Stimulated activated effector memory CD8-positive, alpha-beta T cell treated with anti-CD3 and anti-CD28 coated beads, Interleukin-12 subunit alpha, Interleukin-12 subunit beta, amount 100 ng/mL, for 72 hours (primary cell): ENCODE measurements around the gene TMEM132C.

Experiments used
- ATAC-seq: fragments of 150-1000 bp; cut with Tn5 transposase; 2 replicates; pipeline ENCODE4 v1.10.0; 2021
- DNase-seq, 2 donors: peaks; one replicate each; pipeline ENCODE4 v3.0.0; 2021 to 2022; ENCODE audit warnings: low spot score in 2 of 2
- H3K27ac Mint-ChIP-seq: one replicate; pipeline ENCODE4 v1.8.0; 2022; ENCODE audit warnings: mild to moderate bottlenecking, mixed read lengths
- H3K36me3 Mint-ChIP-seq: one replicate; pipeline ENCODE4 v1.8.0; 2022; ENCODE audit warnings: mild to moderate bottlenecking, mixed read lengths
- H3K4me1 Mint-ChIP-seq: one replicate; pipeline ENCODE4 v1.8.0; 2022; ENCODE audit warnings: mixed read lengths
- H3K4me3 Mint-ChIP-seq: one replicate; pipeline ENCODE4 v1.8.0; 2022; ENCODE audit warnings: mild to moderate bottlenecking, mixed read lengths
- H3K9me3 Mint-ChIP-seq: one replicate; pipeline ENCODE4 v1.8.0; 2022; ENCODE audit warnings: mixed read lengths

TMEM132C gene

DNA sequence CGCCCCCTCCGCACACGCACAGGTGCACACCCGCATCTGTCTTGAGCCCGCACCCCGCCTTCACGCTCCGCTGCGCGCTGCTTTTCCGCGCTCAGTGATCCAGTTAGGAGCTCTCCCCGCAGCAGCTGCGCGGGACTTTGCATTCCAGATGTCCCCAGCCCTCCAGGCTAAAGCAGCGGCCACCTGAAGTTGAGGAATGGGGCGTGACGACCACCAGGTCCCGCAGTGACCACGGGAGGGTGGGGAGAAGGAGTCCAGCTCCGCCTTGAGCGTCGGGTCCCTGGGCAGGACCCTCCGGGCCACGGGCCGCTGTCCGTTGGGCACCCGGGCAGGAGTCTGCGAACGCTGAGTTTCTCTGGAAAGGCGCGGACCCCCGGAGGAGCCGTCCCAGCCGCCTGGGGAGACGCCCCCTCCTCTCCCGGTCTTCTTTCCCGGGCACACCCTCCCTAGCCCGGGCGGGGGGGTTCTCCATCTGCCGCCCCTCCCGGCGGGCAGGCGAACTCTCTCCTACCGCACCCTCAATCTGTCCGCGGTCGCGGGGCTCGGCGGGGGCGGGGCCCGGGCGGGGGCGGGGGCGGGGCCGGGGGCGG lies 334 bp upstream of the TMEM132C start:
- H3K36me3 Mint-ChIP-seq, result no peaks in the 10 kb centered on the region
- H3K4me1 Mint-ChIP-seq, result no peaks in the 10 kb centered on the region
- no peak overlapping the region for H3K4me3 Mint-ChIP-seq
- DNase-seq (no peak), ATAC-seq (no peak)
- H3K9me3 Mint-ChIP-seq, result no peaks in the 10 kb centered on the region
- no peak overlapping the region for H3K27ac Mint-ChIP-seq

DNA sequence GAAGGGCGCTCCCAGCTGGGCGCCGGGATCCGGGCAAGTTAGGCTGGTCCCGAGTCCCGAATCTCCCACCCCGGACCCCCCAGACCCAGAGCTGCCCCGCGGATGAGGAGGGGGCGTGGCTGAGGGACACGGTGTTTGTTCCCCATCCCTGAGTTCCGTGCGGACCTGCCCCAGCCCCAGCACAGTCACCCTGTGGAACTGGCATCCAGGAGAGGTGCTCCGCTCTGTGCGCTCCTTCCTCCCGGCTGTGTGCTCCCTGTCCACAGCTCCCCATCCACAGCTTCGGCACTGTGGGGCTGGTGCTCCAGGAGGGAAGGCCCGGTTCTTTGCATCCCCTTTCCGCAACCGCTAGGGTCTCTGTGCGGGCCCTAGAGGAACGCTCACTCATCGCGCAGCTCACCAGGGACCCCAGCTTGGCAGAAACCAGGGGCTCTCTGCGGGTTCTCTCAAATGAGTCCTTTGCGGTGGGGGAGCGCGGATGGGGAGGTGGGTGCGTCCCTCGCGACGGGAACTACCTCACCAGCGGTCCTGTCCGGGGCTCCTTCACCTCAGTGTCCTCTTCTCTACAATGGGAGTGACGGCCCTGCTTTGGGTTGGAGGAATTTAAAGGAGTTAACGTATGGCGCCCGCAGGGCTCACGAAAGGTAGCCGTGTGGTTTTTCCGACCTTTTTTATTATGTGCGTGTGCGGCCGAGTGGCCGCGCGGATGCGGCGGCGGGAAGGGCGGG lies 845 bp downstream of the TMEM132C start:
- DNase-seq (no peak), ATAC-seq (no peak)
- Mint-ChIP-seq H3K36me3 (no peaks in the 10 kb centered on the region), H3K9me3 (peaks cover 2% of the 10 kb centered on the region), H3K4me1 (no peaks in the 10 kb centered on the region), H3K4me3 (no peak overlapping the region), H3K27ac (no peak overlapping the region)

GRCh38 chr12:128268379-128268995 lies 1.5 kb downstream of the TMEM132C start:
- Mint-ChIP-seq H3K9me3 (peaks cover 8% of the 10 kb centered on the region), H3K36me3 (no peaks in the 10 kb centered on the region), H3K4me1 (no peaks in the 10 kb centered on the region), H3K4me3 (no peak overlapping the region), H3K27ac (no peak overlapping the region)
- ATAC-seq (no peak), DNase-seq (no peak)

DNA sequence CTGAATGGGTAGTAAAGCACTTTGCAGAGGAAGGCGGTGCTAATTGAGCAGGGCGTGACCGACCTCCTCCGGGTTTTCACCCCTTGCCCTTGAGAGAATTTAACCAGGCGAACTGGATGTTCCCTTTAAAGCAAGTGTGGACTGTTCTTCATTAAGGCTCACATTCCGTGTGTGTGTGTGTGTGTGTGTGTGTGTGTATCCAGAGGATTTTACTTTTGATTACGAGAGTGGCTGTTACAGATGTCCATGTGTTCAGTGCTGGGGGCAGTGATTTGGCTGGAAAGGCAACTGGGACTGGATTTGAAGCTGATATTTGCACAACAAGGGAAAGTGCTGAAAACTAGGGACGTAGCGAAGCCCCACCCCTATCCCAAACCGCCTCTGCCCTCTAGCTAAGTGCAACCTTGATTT lies 2.2 kb downstream of the TMEM132C start:
- Mint-ChIP-seq H3K4me3 (no peak overlapping the region), H3K27ac (no peak overlapping the region), H3K9me3 (peaks cover 9% of the 10 kb centered on the region), H3K4me1 (no peaks in the 10 kb centered on the region), H3K36me3 (no peaks in the 10 kb centered on the region)
- DNase-seq (no peak), ATAC-seq (no peak)

GRCh38 chr12:128276471-128276870 lies 9.5 kb downstream of the TMEM132C start:
- no peak for DNase-seq
- Mint-ChIP-seq H3K4me3 (no peak overlapping the region), H3K36me3 (no peaks in the 10 kb centered on the region), H3K27ac (no peak overlapping the region), H3K4me1 (no peaks in the 10 kb centered on the region), H3K9me3 (peaks cover 15% of the 10 kb centered on the region)
- ATAC-seq, result no peak

DNA sequence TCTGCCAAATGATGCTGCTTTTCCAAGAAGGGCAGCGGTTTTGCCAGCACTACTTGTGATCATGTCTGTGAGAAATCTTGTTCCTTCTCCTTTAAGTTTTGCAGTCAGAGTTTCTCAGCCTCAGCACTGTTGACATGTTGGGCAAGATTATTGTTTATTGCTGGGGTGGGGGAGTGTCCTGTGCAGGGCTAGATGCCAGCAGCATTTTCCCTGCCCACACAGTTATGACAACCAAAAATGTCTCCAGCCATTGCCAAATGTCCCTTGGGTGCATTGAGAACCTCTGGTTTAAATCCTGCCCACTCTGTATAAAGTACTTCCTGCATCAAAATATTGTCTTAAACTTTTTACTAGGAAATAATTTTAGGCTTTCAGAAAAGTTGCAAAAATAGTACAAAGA lies 20.0 kb downstream of the TMEM132C start:
- no peak overlapping the region for H3K27ac Mint-ChIP-seq
- H3K36me3 Mint-ChIP-seq, result no peaks in the 10 kb centered on the region
- H3K4me1 Mint-ChIP-seq, result no peaks in the 10 kb centered on the region
- H3K4me3 Mint-ChIP-seq, result no peak overlapping the region
- no peak for ATAC-seq
- peaks cover 5% of the 10 kb centered on the region for H3K9me3 Mint-ChIP-seq
- DNase-seq, result no peak

DNA sequence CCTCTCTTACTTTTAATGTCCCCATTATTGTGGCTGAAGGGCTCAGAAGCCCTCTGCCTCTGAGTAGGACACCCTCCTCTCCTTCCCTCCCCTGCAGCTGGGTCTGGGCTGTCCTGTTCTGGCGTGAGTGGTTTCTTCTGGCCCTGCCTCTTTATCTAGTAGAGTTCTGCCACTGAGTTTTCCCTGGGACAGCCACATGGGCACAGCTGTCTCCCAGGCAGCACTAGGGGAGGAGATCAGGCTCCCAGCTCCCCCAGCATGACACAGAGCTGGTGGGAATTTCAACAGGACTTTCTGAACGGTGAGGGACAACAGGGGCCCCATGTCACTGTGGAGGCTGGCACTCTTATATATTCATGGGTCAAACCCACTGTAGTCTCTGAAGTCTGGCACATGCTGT lies 21.4 kb downstream of the TMEM132C start:
- ATAC-seq (no peak), DNase-seq (no peak)
- peaks cover 4% of the 10 kb centered on the region for H3K9me3 Mint-ChIP-seq
- H3K4me1 Mint-ChIP-seq, result no peaks in the 10 kb centered on the region
- no peak overlapping the region for H3K27ac Mint-ChIP-seq
- no peaks in the 10 kb centered on the region for H3K36me3 Mint-ChIP-seq
- no peak overlapping the region for H3K4me3 Mint-ChIP-seq

DNA sequence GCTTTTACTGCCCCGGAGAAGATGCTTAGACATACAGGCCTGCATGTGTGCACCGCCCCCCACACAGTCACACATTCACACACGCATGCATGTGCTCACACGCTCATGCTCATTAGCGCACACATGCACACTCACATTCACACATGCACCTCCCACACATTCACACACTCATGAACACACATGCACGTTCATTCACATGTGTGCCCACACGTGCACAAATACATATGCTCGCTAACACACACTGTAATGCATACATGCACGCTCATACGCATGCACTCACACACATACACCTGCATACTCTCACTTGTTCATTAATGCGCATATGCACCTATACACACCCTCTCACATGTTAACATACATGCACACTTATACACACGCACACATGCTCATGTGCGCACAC lies 21.9 kb downstream of the TMEM132C start:
- no peaks in the 10 kb centered on the region for H3K9me3 Mint-ChIP-seq
- ATAC-seq (no peak), DNase-seq (no peak)
- no peak overlapping the region for H3K4me3 Mint-ChIP-seq
- no peak overlapping the region for H3K27ac Mint-ChIP-seq
- no peaks in the 10 kb centered on the region for H3K4me1 Mint-ChIP-seq
- no peaks in the 10 kb centered on the region for H3K36me3 Mint-ChIP-seq

DNA sequence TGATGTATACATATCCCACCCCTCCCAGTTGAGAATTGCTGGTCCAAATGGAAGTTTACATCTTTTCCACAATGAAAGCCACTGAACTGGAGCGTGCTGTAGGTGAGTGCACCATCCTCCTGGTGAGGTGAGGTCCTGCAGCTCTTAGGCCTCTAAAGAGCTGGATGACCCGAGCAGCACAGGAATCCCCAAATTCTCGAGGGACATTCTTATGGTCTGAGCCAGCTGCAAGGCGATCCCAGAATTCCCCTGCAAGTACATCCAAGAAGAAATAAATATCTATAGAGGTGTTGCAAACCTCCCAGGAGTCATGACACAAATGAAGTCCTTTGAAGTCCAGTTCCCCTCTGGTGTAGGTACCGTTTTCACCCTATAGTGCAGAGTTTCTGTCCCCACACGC lies 24.0 kb downstream of the TMEM132C start:
- H3K27ac Mint-ChIP-seq, result no peak overlapping the region
- no peaks in the 10 kb centered on the region for H3K9me3 Mint-ChIP-seq
- no peaks in the 10 kb centered on the region for H3K4me1 Mint-ChIP-seq
- no peak overlapping the region for H3K4me3 Mint-ChIP-seq
- no peaks in the 10 kb centered on the region for H3K36me3 Mint-ChIP-seq
- no peak for DNase-seq
- no peak for ATAC-seq

GRCh38 chr12:128298091-128298748 lies 31.2 kb downstream of the TMEM132C start:
- Mint-ChIP-seq H3K4me3 (no peak overlapping the region), H3K9me3 (peaks cover 2% of the 10 kb centered on the region), H3K4me1 (no peaks in the 10 kb centered on the region), H3K27ac (no peak overlapping the region), H3K36me3 (no peaks in the 10 kb centered on the region)
- peak; percentile 44 for ATAC-seq
- no peak for DNase-seq

GRCh38 chr12:128305336-128305892 lies 38.4 kb downstream of the TMEM132C start:
- ATAC-seq, result no peak
- H3K4me1 Mint-ChIP-seq, result no peaks in the 10 kb centered on the region
- peaks cover 8% of the 10 kb centered on the region for H3K9me3 Mint-ChIP-seq
- DNase-seq, result no peak
- no peak overlapping the region for H3K4me3 Mint-ChIP-seq
- H3K36me3 Mint-ChIP-seq, result no peaks in the 10 kb centered on the region
- no peak overlapping the region for H3K27ac Mint-ChIP-seq

- Mint-ChIP-seq H3K27ac (no peak overlapping the region), H3K4me1 (no peaks in the 10 kb centered on the region), H3K9me3 (peaks cover 5% of the 10 kb centered on the region), H3K4me3 (no peak overlapping the region), H3K36me3 (no peaks in the 10 kb centered on the region)
- no peak for ATAC-seq
- DNase-seq, result no peak
These were observed 40.8 kb downstream of the TMEM132C start for GRCh38 chr12:128307791-128308190.

DNA sequence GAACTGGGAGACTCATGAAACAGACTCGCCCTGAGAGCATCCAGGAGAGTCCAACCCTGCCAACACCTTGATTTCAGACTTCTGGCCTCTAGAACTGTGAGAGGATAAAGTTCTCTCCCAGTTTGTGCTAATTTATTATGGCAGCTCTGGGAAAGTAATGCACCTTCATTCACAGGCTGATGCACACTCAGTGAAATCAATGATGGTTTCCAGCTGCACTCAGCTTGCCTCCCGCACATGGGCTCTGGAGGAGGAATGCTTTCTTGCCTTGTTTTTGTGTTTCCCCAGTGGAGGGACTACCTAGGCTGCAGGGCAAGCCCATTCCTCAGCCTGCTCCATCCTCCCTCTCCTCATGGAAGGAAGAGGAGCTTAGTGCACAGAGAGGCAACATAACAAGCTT lies 45.7 kb downstream of the TMEM132C start:
- Mint-ChIP-seq H3K27ac (no peak overlapping the region), H3K36me3 (no peaks in the 10 kb centered on the region), H3K4me1 (no peaks in the 10 kb centered on the region), H3K9me3 (peaks cover 6% of the 10 kb centered on the region), H3K4me3 (no peak overlapping the region)
- no peak for ATAC-seq
- no peak for DNase-seq

DNA sequence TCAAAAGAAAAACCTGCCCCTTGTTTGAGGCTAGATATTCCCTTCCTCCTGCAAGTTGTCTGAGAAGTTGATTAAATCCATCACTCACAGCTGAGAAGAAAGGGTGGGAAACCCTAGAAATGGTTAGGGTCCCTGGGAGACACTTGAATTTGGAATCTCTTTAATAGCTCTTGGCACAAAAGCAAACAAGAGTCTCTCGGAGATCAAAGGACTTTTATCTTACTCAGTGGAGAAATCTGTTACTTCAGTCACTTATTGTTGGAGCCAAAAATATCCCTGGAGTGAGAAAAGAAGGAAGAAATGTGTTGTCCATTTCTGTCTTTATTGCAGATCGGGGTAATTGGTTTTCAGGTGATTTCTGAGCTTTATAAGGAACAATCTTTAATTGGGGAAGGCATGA lies 47.0 kb downstream of the TMEM132C start:
- H3K27ac Mint-ChIP-seq, result no peak overlapping the region
- no peak for ATAC-seq
- peaks cover 6% of the 10 kb centered on the region for H3K9me3 Mint-ChIP-seq
- no peak overlapping the region for H3K4me3 Mint-ChIP-seq
- H3K36me3 Mint-ChIP-seq, result no peaks in the 10 kb centered on the region
- no peaks in the 10 kb centered on the region for H3K4me1 Mint-ChIP-seq
- no peak for DNase-seq

GRCh38 chr12:128314611-128315010 lies 47.6 kb downstream of the TMEM132C start:
- H3K27ac Mint-ChIP-seq, result no peak overlapping the region
- no peak for DNase-seq
- no peaks in the 10 kb centered on the region for H3K36me3 Mint-ChIP-seq
- no peak for ATAC-seq
- peaks cover 6% of the 10 kb centered on the region for H3K9me3 Mint-ChIP-seq
- H3K4me3 Mint-ChIP-seq, result no peak overlapping the region
- no peaks in the 10 kb centered on the region for H3K4me1 Mint-ChIP-seq
